ENCODE results near the gene SNX21. TPM values are rescaled to one million over a fixed set of nuclear protein-coding genes. Genes with fewer than 3 reads are reported as not detected.
"Not testable (repeated sequence)": the region's sequence is repeated elsewhere in the genome, so short reads cannot be mapped to it uniquely, and the experiment has no call there.

SNX21 gene
- total RNA-seq, 1 experiment from 2014 or later: 21.2 TPM

- DNase-seq (ENCODE audit: low read depth): peak; percentile 29
These were observed 9.4 kb upstream of the SNX21 start for GRCh38 chr20:45823949-45824835.

GRCh38 chr20:45826381-45827019 lies 7.1 kb upstream of the SNX21 start:
- no peak for DNase-seq (ENCODE audit: low read depth)

- no peak for DNase-seq (ENCODE audit: low read depth)
These were observed 6.5 kb upstream of the SNX21 start, which contains the start of gene TNNC2 for GRCh38 chr20:45827030-45827652. TNNC2 (minus strand) TSS chr20:45827312; CDS start chr20:45827248, 64 bp downstream.

GRCh38 chr20:45827712-45828111 lies 5.9 kb upstream of the SNX21 start:
- no peak for DNase-seq (ENCODE audit: low read depth)

- no peak for DNase-seq (ENCODE audit: low read depth)
These were observed 5.0 kb upstream of the SNX21 start for GRCh38 chr20:45828589-45828988.

GRCh38 chr20:45829673-45830106 lies 3.9 kb upstream of the SNX21 start:
- not testable (repeated sequence) for DNase-seq (ENCODE audit: low read depth)

- DNase-seq (ENCODE audit: low read depth): no peak
These were observed 980 bp upstream of the SNX21 start for GRCh38 chr20:45832619-45833018.

- peak; percentile 70 for DNase-seq (ENCODE audit: low read depth)
These were observed 541 bp downstream of the SNX21 start for GRCh38 chr20:45833883-45834796.

GRCh38 chr20:45834797-45835161 lies 1.2 kb downstream of the SNX21 start:
- DNase-seq (ENCODE audit: low read depth): no peak

GRCh38 chr20:45835329-45835765 lies 1.7 kb downstream of the SNX21 start:
- DNase-seq (ENCODE audit: low read depth): no peak

- peak; percentile 38 for DNase-seq (ENCODE audit: low read depth)
These were observed 2.2 kb downstream of the SNX21 start for GRCh38 chr20:45835825-45836224.

- DNase-seq (ENCODE audit: low read depth): no peak
These were observed 3.2 kb downstream of the SNX21 start for GRCh38 chr20:45836841-45837240.

GRCh38 chr20:45840700-45841198 lies 7.2 kb downstream of the SNX21 start:
- no peak for DNase-seq (ENCODE audit: low read depth)

- no peak for DNase-seq (ENCODE audit: low read depth)
These were observed 8.0 kb downstream of the SNX21 start for GRCh38 chr20:45841407-45842129.

GRCh38 chr20:45842169-45842812 lies 8.7 kb downstream of the SNX21 start:
- no peak for DNase-seq (ENCODE audit: low read depth)

- no peak for DNase-seq (ENCODE audit: low read depth)
These were observed 9.9 kb downstream of the SNX21 start for GRCh38 chr20:45843506-45843905.

GRCh38 chr20:45845452-45845851 lies 11.9 kb downstream of the SNX21 start:
- no peak for DNase-seq (ENCODE audit: low read depth)

GRCh38 chr20:45848421-45848820 lies 14.8 kb downstream of the SNX21 start:
- no peak for DNase-seq (ENCODE audit: low read depth)

GRCh38 chr20:45848969-45849582 lies 15.5 kb downstream of the SNX21 start:
- no peak for DNase-seq (ENCODE audit: low read depth)

GRCh38 chr20:45850238-45850637 lies 16.6 kb downstream of the SNX21 start:
- DNase-seq (ENCODE audit: low read depth): no peak
